GM21423 (cell line): ENCODE measurements around the gene IRF2BP1.
"Not testable (repeated sequence)": the region's sequence is repeated elsewhere in the genome, so short reads cannot be mapped to it uniquely, and the experiment has no call there.

Experiments
- ATAC-seq: cut with Tn5 transposase; IDR thresholded peaks from one replicate; pipeline ENCODE4 v1.9.1; 2021; ENCODE audit warnings: mild to moderate bottlenecking, moderate library complexity; ENCODE audit not compliant: unreplicated experiment

IRF2BP1 gene

DNA sequence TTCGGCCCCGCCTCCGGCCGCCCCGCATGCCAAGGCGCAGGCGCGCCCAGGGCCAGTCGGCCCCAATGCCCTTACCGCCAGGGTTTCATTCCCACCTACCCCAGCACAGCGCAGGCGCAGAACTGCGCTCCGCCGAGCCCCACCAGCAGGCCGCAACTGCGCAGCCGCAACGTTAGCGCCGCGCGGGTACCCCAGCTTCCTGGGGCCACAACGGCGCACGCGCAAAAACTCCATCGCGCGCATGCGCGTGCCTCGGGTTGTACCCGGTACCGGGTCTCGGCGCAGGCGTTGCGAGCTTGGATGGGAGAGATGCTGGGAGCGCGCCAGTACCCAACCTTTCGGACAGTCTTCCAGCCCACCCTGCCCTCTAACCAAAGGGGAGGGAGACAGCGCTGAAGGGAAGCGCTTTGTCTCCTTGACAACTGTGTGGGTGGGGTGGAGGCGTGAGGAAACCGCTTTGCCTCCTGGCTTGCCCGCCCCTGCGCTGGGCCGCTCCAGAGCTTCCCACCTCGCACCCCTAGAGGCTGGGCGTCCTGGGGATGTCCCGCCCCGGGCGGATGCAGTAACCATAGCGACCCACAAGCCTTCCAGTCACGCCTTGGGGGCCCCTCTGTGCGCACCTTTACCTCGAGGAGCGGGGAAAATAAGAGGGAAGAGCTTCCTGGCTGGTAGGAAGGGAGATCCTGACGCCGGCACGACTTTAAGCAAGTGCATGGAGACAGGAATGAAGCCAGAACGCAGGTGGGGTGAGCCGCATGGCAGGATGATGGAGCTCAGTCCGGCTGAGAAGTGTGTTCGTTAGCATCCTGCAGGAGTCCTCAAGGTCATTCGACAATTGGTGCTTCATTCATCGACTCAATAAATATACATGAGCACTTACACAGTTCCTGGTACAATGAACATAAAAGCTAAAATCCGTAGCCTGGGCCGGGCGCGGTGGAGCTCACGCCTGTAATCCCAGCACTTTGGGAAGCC is 17.0 kb upstream of the IRF2BP1 start:
- ATAC-seq, result peak; percentile 80

DNA sequence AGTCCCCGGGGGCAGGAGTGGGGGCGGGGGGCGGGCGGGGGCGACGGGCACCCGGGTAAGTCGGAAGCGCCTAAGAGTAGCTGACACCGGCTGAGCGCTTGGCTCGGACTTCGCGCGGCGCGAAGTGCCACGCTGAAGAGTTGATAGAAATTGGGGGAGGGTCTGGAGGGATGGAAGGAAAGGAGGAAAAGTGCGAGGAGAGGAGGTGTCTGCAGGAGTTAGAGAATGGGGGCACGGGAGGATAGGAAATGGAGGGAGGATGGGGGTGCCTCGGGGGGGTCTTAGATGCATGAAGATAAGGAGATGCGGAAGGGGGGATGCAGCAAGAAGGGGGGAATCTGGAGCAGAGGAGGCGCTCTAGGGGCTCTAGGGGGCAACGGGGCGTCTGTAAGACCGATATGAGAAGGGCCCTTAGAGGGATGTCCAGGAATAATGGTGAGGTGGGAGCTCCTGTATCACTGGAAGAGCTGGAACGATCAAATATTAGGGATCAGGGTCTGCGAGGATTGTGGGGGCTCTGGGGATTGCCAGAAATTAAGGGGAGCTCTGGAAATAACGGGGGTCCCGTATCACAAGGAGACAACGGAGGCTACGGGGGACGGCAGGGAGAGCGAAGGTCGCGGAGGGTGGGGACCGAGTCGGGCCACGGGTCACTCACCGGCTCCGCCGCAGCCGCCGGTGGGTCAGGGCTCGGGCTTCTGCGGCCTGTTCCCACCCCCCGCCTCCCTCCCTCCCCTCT is 16.1 kb upstream of the IRF2BP1 start, which contains the start of gene MYPOP:
Gene MYPOP, minus strand, starts transcription at position 702 of the 739 bp plus-strand sequence. CDS start 840 bp downstream, outside the sequence.
- ATAC-seq, result no peak

DNA sequence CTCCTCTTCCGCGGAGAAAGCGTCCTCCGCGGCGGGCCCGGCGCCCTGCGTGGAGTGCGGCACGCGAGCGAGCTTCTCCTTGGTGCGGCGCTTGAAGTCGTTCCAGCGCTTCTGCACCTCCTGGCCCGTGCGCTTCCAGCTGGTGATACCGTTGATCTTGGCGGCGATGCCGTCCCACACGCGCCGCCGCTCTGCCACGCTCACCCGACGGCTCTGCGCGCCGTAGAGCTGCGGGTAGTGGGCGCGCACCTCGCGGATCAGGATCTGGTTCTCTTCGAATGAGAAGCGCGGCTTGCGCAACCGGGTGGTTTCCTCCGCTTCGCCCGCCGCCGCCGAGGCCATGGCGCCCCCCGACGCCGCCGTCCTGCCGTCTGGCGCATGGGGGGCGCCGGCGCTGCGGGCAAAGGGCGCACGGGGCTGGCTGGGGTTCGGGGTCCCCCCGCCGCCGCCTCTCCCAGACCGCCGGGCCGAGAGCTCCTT is 15.5 kb upstream of the IRF2BP1 start:
- no peak for ATAC-seq

DNA sequence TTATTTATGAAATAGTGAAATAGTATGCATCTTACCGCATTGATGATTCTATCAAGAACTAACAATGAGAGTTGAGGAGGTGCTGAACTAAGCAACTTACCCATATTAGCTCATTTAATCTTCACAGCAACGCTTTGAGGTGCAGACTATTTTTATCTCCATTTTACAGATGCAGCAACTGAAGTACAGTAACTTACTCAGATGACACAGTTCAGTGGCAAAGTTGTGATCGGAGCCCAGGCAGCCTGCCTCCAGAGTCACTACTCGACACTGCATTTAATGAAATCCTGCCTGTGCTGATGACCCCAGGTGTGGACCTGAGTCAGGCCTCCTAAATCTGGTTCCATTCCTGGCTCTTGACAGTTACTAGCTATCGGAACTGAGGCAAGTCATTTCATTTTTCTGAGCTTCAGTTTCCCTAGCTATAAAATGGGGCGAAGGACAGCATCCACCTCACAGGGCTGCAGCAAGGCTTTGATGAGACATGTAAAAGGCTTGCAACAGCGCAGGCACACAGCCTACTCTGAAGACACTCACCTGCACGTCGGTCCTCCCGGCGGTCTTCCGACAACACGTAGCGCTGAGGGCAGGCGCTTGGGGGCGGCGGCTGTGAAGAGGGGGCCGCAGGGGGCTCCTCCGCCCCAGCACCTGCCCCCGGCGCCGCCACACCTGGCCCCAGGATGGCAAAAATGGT is 14.9 kb upstream of the IRF2BP1 start:
- ATAC-seq, result no peak

DNA sequence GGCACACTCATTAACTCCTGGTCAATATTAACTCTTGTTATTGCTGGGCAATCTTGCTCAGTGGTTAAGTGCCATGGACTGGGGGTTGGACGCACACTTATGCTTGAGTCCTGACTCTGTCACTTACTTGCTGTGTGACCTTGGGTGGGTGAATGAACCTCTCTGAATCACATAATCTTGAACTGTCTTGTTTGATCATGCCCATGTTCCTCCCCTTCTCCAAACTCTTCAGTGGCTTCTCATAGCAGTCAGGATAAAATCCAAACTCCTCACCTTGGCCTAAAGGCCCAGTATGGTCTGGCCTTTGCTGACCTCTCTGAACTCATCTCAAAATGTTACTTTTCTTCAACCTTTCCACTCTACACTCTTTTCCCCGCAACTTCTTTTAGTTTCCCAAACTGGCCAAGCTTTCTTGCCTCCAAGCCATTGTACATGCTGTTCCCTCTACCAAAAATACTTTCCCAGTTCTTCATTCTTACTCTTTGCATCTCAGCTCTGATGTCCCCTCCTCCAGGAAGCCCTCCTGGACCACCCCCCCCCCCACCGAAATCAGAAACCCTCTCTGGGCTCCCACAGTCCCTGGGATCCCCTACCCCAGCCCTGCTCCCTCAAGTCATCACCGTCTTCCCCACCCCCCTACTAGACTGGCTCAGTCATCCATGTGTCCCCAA is 14.1 kb upstream of the IRF2BP1 start:
- ATAC-seq, result no peak

DNA sequence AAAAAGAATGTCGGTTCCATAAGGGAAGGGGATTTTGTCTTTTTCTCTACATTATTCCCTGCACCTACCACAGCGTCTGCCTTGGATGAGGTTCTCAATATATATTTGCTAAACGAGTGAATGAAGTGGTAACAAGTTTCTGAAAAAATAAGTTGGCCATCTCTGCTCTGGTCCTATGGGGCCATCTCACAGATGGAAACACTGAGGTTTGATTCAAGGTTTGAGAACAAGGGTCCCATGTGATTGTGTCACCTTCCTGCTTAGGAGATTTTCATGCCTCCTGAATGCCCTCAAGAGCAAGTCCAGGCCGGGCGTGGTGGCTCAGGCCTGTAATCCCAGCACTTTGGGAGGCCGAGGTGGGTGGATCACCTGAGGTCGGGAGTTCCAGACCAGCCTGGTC is 13.3 kb upstream of the IRF2BP1 start:
- ATAC-seq, result no peak

DNA sequence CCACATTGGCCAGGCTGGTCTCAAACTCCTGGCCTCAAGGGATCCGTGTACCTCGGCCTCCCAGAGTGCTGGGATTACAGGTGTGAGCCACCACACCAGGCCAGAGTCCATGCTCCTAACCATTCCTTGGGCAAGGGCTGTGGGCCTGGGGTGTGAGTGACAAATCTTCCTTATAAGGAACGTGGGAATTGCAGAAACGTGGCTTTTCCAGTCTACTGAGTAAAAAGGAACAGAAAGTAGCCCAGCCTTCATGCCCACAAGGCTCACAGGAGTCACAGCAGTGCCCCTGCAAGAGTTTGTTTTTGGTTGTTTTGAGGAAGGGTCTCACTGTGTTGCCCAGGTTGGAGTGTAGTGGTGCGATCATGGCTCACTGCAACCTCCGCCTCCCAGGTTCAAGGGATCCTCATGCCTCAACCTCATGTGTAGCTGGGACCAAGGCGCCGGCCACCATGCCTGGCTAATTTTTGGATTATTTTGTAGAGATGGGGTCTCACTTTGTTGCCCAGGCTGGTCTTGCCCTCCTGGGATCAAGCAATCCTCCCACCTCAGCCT is 11.4 kb upstream of the IRF2BP1 start:
- no peak for ATAC-seq

DNA sequence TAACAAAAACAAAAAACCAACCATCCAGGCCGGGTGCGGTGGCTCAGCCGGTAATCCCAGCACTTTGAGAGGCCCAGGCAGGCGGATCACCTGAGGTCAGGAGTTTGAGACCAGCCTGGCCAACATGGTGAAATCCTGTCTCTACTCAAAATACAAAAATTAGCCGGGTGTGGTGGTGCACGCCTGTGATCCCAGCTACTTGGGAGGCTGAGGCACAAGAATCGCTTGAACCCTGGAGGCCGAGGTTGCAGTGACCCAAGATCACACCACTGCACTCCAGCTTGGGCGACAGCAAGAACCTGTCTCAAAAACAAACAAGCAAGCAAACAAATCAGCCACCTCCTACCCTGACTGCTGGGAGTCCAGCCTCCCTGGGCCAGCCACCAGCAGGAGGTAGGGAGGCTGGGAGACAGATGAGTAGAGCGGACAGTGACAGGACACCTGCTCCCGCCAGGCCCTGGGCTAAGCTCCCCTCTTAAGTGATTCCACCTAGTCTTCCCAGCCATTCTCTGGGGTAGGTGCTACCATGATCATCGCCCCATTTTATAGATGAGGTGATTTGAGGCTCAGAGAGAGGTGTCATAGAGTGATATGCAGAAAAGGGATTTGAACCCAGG is 10.2 kb upstream of the IRF2BP1 start:
- ATAC-seq, result not testable (repeated sequence)

DNA sequence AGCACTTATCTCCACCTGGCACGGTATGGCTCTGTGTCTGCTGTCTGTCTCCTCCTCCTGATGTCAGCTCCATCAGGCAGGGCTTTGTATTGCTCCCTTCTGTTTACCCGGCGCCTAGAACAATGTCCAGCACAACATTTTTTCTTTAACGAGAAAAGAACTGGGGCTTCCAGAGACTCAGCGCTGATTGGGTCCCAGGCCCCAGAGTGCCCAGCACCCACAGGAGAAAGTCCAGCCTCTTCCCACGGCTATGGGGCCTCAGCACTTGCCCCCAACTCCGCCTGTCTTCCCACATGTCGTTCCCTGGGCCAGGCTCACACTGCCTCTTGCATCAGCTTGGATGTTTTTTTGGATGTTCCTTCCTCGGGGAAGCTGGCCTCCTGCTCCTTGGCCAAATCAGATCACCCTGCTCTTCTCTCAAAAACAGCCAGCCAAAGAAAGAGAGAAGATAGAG is 9.6 kb upstream of the IRF2BP1 start:
- no peak for ATAC-seq

DNA sequence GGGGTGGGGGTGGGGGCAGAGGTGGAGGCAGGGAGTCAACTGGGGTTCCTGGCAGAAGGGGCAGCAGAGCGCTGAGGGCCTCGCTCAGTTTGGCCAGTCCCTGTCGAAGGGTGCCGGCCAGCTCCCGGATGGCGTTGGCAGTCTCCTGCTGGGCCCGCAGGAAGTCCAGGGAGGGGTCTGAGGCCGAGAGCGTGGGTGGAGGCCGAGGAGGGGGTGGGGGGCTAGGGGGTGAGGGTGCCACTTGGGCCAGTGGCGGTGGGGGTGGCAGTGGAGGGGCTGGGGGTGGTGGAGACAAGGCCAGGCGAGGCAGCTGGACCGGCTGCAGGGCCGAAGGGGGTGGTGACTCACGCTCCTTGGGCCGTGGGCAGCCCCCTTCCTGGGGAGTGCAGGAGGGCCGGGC is 4.9 kb upstream of the IRF2BP1 start:
- no peak for ATAC-seq

DNA sequence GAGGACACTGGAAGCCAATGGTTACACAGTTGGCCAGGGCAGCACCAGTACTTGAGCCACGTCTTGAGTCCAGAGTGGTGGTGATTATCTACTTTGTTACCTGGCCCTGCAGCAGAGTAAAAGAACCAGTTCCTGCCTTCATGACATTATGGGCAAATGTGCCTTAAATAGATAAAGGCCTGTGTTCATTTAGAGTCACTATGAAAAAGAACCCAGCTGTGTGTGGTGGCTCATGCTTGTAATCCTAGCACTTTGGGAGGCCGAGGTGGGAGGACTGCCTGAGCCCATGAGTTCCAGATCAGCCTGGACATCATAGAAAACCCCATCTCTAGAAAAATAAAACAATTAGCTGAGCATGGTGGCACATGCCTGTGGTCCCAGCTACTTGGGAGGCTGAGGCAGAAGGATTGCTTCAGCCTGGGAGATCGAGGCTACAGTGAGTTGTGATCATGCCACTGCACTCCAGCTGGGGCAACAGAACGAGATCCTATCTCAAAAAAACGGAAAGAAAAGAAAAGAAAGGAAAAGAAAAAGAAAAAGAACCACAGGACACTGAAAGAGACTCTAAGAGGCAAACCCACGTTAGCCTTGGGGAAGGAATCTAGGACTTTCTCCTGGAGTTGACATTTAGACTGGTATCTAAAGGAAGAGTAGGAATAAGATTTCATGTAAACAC is 3.4 kb upstream of the IRF2BP1 start:
- no peak for ATAC-seq

DNA sequence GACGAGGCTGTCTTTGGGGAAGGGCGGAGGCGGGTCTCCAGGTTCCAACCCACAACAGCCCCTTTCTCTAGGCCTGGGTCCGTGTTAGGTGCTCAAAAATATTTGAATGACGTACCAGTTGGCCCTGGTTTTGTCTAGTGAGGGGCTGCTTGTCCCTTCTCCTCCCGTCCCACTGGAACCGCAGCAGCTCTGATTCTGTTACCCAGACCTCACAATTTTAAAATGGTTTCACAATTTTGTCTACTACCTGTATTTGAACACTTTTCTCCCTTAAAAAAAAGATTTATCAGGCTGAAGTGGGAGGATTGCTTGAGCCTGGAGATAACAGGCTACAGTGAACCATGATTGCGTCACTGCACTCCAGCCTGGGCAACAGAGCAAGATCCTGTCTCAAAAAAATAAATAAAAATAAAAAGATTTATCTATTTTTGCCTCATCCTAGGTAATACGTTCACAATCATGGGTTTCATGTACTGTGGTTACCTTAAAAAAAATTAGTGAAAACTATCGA is 1.3 kb upstream of the IRF2BP1 start:
- ATAC-seq, result no peak

DNA sequence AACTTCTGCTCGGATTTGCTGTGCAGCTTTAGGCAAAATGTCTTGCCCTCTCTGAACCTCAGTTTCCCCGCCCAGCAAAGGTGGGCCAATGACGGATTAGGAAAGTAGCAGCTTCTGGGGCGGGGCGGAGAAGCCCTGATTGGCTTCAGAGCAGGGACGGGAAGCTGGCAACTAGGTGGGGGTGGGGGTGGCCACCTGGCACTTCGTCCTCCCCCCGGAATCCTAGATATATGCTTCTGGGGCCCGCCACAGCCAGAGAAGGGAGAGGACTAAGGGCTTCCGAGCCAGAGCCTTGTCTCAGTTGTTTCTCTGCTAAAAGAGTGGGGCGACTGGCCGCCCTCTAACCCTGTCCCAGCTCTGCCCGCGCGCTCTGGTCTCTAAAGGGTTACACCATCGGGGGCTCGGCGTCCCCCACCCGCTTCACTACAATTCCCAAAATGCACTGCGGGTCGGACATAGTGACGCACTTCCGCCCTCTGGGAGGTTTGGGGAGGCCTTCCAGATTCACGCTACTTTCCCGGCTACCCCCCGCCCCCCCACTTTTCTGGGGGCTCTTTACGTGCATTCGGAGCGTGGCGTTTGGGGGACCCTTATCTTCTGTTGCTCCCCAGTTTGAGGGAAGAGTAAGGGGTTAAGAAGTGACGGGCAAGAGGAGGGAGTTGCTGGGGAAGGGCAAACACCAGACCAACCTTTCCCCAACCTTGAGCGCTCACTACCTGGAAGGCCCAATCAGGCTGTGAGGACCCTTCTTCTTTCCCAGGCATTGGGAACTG is 672 bp upstream of the IRF2BP1 start:
- peak; percentile 52 for ATAC-seq

DNA sequence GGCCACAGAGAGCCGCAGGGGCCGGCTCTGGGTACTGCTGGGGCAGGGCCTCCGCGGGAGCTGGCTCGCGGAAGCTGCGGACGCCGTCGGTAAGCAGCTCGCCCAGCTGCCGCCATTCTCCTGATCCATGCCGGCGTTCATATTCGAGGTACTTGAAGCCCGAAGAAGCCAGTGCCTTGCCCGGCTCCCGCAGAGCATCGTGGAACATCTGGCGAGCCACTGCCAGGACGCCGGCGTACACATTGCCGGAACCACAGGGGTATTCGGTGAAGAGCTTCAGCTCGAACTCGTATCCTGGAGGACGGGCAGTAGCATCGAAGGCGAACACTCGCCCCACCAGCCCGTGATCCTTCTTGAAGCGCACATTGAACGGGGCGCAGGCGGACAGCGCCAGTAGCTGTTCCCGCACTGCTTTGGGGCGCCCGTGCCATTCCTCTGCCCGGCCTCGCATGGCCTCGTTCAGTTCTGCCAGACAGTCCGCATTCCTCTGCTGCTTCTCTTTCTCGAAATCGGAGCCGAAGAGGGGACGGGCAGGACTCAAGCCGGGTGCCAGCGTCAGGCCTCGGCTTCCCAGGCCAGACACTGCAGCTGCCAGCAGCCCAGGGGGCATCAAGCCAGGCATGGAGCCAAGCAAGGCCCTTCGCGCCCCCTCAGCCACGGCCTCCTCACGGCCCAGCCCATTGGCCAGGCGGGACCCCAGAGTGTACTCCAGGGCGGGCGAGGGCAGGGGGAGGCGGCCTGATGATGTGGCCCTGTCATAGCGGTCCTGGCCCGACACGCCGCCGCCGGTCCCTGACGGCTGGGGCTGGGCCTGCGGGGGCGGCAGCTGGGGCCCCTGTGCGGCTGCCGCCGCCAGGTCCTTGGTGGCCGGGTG is 1.0 kb downstream of the IRF2BP1 start:
- no peak for ATAC-seq

DNA sequence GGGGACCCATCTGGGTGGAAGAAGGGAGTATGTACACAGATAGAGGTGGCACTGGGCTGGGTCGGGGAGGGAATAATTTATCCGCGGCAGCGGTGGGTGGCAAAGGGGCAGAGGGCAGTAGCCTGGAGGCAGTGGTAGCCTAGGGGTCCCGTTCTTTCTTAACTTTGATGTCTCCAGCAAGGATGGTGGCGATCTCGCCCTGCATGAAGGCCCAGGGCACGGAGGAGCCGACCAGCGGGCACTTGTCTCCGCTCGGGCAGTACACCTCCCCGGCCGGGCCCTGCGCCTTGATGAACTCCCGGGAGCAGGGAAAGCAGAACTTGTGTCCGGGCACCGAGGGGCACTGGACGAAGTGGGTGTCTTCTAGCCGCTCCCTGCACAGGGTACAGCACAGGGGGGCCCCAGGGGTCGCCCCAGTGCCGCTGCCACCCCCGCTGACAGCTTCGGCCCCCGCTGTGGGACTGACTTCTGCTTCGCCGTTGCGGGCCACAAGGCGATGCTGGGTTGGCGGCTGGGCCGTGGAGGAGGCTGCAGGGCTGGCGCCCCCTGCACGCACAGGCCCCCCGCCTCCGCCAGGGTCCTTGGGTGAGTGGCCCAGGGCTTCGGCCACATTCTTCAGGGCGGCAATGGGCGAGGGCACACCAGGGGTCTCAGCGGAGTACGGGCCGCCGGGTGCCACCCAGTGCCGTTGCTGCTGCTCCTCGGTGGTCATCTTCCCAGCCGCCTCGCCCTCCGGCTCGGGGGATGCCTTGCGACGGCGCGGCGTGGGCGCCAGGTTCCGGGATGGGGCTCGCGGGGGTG is 1.9 kb downstream of the IRF2BP1 start:
- ATAC-seq, result no peak

DNA sequence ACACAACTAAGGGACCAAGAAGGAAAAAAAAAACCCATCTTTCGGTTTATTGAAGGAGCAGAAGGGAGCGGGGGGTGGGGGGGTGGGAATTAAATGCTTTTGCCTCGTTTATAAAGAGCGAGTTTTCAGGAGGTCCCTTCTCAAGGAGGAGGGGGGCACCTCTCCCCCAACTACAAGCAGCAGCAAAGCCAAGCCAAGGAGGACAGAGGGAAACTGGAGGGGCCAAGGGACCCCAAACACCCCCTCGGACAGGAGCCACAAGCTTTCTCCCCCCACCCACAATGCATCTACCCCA is 2.4 kb downstream of the IRF2BP1 start:
- no peak for ATAC-seq
